ENCODE measurements around the gene FMN1. TPM values are rescaled to one million over a fixed set of nuclear protein-coding genes. Genes with fewer than 3 reads are reported as not detected.
"Not testable (repeated sequence)": the region's sequence is repeated elsewhere in the genome, so short reads cannot be mapped to it uniquely, and the experiment has no call there.

FMN1 gene
- total RNA-seq, 1 experiment from 2014 or later: 87.0 TPM

- in situ Hi-C loops (cut with HindIII; ENCODE audit: low pct_unique_long_range_greater_than_20kb, low sequenced_read_pairs): no loop called here
- DNase-seq (ENCODE audit: low read depth, low spot score): peak; percentile 57
These were observed 329.7 kb downstream of the FMN1 start for GRCh38 chr15:32864841-32865240.

- DNase-seq (ENCODE audit: low read depth, low spot score): no peak
- in situ Hi-C loops (cut with HindIII; ENCODE audit: low pct_unique_long_range_greater_than_20kb, low sequenced_read_pairs): no loop called here
These were observed 330.5 kb downstream of the FMN1 start for GRCh38 chr15:32864051-32864450.

DNA sequence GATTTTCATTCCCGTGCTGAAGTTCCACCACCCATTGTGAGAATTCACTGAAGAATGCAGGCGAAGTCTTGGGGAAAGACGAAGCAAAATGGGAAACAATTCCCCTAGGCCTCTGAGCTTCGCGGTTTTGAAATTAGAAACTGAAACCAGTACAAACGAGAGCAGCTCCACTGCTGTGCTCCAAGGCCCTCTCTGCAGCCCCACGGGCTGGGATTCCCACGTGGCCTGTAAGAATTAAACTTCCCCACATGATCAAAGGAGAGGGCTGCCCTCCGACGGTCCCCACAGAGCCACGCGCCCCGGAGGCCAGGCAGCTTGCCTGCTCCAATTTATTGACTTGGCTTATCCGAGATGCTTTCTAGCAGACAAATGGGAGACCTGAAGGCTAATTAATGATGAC lies 332.8 kb downstream of the FMN1 start:
- DNase-seq (ENCODE audit: low read depth, low spot score): peak; percentile 84
- in situ Hi-C loops (cut with HindIII; ENCODE audit: low pct_unique_long_range_greater_than_20kb, low sequenced_read_pairs): no loop called here

DNA sequence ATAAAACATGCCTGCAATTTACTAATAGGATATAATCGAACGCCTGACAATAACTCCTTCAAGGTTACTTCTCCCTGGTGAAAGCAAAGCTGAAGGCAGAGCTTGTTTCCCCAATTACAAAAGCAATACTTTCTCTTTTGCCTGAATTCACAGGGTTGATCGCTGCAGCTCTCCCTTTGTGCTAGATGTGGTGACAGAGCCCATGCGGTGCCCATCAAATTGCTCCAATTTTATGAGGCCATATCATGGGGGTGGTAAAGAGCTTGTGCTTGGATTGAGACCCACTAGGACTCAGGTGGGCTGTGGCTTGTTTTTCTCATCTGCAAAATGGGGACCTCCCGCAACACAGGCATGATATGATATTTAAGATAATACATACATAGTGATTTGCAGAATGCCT lies 333.3 kb downstream of the FMN1 start:
- in situ Hi-C loops (cut with HindIII; ENCODE audit: low pct_unique_long_range_greater_than_20kb, low sequenced_read_pairs): no loop called here
- DNase-seq (ENCODE audit: low read depth, low spot score): no peak

DNA sequence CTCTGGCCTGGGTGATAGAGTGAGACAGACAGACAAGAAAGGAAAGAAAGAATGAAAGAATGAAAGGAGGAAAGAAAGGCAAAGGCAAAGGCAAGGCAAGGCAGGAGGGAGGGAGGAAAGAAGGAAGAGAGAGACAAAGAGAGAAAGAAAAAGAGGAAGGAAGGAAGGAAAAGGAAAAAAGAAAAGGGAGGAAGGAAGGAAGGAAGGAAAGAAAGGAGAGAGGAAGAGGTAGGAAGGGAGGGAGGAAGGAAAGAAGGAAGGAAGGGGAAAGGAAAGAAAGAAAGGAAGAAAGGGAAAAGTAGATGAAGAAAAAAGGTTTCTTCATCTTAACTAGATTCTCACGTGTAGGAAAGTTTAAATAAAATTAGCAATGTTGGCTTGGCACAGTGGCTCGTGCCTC lies 334.5 kb downstream of the FMN1 start:
- in situ Hi-C loops (cut with HindIII; ENCODE audit: low pct_unique_long_range_greater_than_20kb, low sequenced_read_pairs): no loop called here
- no peak for DNase-seq (ENCODE audit: low read depth, low spot score)

DNA sequence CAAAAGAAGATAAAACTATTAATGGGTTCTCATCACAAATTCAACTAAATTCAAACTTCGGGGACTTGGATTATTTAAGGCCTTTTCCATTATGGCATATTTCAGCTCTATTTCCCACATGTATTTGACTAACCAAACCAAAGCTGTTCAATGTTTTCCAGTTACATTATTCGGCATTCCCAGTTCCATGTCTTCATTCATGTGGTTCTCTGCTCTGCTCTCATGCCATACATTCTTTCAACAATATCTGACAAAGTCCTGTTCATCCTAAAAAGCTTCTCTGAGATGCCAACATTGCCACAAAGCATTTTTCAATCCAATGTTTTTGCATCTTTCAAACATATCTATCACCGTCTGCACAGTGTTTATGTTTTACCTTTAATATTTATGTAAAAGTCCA lies 335.3 kb downstream of the FMN1 start:
- in situ Hi-C loops (cut with HindIII; ENCODE audit: low pct_unique_long_range_greater_than_20kb, low sequenced_read_pairs): no loop called here
- no peak for DNase-seq (ENCODE audit: low read depth, low spot score)

- in situ Hi-C loops (cut with HindIII; ENCODE audit: low pct_unique_long_range_greater_than_20kb, low sequenced_read_pairs): no loop called here
- DNase-seq (ENCODE audit: low read depth, low spot score): no peak
These were observed 336.8 kb downstream of the FMN1 start for GRCh38 chr15:32857732-32858131.

- DNase-seq (ENCODE audit: low read depth, low spot score): no peak
- in situ Hi-C loops (cut with HindIII; ENCODE audit: low pct_unique_long_range_greater_than_20kb, low sequenced_read_pairs): no loop called here
These were observed 337.8 kb downstream of the FMN1 start for GRCh38 chr15:32856753-32857152.

DNA sequence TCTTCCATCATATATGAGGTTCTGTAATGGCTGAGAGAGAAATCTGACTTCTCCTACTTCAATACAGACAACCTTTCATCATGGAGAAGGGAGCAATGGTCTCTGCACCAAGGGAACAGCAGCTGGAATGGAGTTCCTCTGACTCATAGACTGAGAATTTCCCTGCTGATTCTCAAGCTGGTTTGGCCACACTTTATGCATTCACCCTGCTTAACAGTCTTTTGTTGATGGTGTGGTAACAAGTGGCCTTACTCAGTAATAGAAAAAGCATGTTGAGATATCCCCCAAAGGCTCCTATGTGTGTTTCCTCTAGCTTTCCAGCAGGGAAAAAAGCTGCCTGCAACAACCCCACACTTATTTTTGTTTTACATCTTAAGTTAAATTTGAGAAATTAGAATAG lies 338.6 kb downstream of the FMN1 start:
- in situ Hi-C loops (cut with HindIII; ENCODE audit: low pct_unique_long_range_greater_than_20kb, low sequenced_read_pairs): no loop called here
- peak; percentile 93 for DNase-seq (ENCODE audit: low read depth, low spot score)

GRCh38 chr15:32853592-32853991 lies 340.9 kb downstream of the FMN1 start:
- in situ Hi-C loops (cut with HindIII; ENCODE audit: low pct_unique_long_range_greater_than_20kb, low sequenced_read_pairs): no loop called here
- DNase-seq (ENCODE audit: low read depth, low spot score): peak; percentile 22

GRCh38 chr15:32852771-32853170 lies 341.7 kb downstream of the FMN1 start:
- in situ Hi-C loops (cut with HindIII; ENCODE audit: low pct_unique_long_range_greater_than_20kb, low sequenced_read_pairs): no loop called here
- DNase-seq (ENCODE audit: low read depth, low spot score): peak; percentile 99

DNA sequence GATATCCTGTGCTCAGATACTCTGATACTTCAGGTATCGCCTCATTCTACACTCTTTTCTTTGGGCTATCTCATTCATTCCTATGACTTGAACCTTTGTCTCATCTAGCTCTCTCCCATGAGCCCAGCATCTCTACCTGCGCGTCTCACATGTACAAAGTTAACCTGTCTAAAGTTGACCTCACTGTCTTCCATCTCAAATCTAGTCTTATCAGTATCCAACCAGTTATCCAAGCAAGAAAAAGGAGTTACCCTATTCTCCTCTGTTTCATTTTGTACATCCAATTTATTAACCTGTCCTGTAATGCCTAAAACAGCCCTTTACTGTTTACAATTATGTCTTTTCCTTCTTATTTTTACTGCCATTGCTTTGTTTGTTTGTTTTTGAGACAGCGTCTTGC lies 342.5 kb downstream of the FMN1 start:
- in situ Hi-C loops (cut with HindIII; ENCODE audit: low pct_unique_long_range_greater_than_20kb, low sequenced_read_pairs): no loop called here
- DNase-seq (ENCODE audit: low read depth, low spot score): no peak

- no peak for DNase-seq (ENCODE audit: low read depth, low spot score)
- in situ Hi-C loops (cut with HindIII; ENCODE audit: low pct_unique_long_range_greater_than_20kb, low sequenced_read_pairs): no loop called here
These were observed 342.9 kb downstream of the FMN1 start for GRCh38 chr15:32851572-32851971.

GRCh38 chr15:32849769-32850668 lies 344.5 kb downstream of the FMN1 start:
- peak; percentile 80 for DNase-seq (ENCODE audit: low read depth, low spot score)
- in situ Hi-C loops (cut with HindIII; ENCODE audit: low pct_unique_long_range_greater_than_20kb, low sequenced_read_pairs): no loop called here

DNA sequence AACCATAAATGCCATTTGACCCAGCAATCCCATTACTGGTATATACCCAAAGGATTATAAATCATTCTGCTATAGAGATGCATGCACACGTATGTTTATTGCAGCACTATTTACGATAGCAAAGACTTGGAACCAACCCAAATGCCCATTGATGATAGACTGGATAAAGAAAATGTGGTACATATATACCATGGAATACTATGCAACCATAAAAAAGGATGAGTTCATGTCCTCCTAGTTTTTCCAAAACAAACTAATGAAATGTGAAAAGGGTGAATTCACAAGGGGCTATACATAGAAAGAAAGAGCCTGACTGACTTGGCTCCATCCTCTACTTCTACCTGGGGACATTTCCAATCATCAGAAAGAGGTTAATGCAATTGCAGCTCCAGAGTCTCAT lies 347.8 kb downstream of the FMN1 start:
- in situ Hi-C loops (cut with HindIII; ENCODE audit: low pct_unique_long_range_greater_than_20kb, low sequenced_read_pairs); DNase-seq (ENCODE audit: low read depth, low spot score): not testable (repeated sequence)

DNA sequence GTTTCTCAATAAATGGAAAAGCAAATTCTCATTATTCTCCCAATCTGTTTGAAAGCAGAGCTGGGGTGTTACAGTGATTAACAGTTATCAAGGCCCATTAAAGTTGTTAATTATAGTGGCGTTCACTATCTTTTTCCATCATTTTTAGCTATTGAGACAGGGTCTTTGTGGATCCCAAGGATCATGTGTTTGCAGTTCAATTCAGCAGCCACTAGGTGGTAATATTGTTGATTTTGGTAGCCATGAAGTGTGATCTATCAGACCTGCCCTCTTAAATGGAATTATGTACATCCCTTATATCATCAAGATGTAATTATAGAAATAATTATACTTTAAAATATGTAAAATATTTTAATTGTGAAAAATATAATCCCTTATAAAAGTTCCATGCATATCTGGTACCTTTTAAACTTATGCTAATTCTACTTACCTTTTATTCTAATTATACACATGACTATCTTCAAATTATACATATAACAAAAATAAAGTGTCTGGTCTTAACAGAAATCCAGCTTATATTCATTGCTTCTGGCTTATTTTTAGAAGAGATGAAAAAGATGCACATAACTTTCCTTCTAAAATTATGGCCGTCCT lies 350.3 kb downstream of the FMN1 start:
- in situ Hi-C loops (cut with HindIII; ENCODE audit: low pct_unique_long_range_greater_than_20kb, low sequenced_read_pairs): no loop called here
- peak; percentile 69 for DNase-seq (ENCODE audit: low read depth, low spot score)

GRCh38 chr15:32843219-32843815 lies 351.2 kb downstream of the FMN1 start:
- DNase-seq (ENCODE audit: low read depth, low spot score): no peak

GRCh38 chr15:32842081-32842480 lies 352.4 kb downstream of the FMN1 start:
- in situ Hi-C loops (cut with HindIII; ENCODE audit: low pct_unique_long_range_greater_than_20kb, low sequenced_read_pairs): no loop called here

More at GRCh38 chr15:32843219-32843815, 351.2 kb downstream of the FMN1 start:
- in situ Hi-C loops (cut with HindIII; ENCODE audit: low pct_unique_long_range_greater_than_20kb, low sequenced_read_pairs): no loop called here

More at GRCh38 chr15:32842081-32842480, 352.4 kb downstream of the FMN1 start:
- no peak for DNase-seq (ENCODE audit: low read depth, low spot score)
